Effector memory CD8-positive, alpha-beta T cell (primary cell): ENCODE measurements around the gene PFKFB4.
A peak's percentile ranks its signal among the peaks of the same experiment; 100 is the strongest.

ENCODE experiments used
- ATAC-seq: fragments of 150-1000 bp; cut with Tn5 transposase; replicated peaks from 2 replicates; pipeline ENCODE4 v1.10.0; 2021; ENCODE audit warnings: mild to moderate bottlenecking, moderate library complexity
- DNase-seq, 3 experiments: peaks; one replicate each; pipeline ENCODE4 v3.0.0; 2021
- H3K27ac Mint-ChIP-seq, 2 donors: one replicate each; pipeline ENCODE4 v1.8.0; 2022; ENCODE audit warnings: mild to moderate bottlenecking in 2 of 2, mixed read lengths in 2 of 2, moderate library complexity in 2 of 2
- H3K27me3 Mint-ChIP-seq, 2 donors: one replicate each; pipeline ENCODE4 v1.8.0; 2022; ENCODE audit warnings: mixed read lengths in 2 of 2
- H3K36me3 Mint-ChIP-seq: one replicate; pipeline ENCODE4 v1.8.0; 2022; ENCODE audit warnings: mild to moderate bottlenecking, moderate library complexity, mixed read lengths; ENCODE audit not compliant: insufficient read depth
- H3K4me1 Mint-ChIP-seq, 2 donors: one replicate each; pipeline ENCODE4 v1.8.0; 2022; ENCODE audit warnings: low read depth in 2 of 2, mixed read lengths in 2 of 2
- H3K4me3 Mint-ChIP-seq, 2 donors: one replicate each; pipeline ENCODE4 v1.8.0; 2022; ENCODE audit warnings: mild to moderate bottlenecking in 2 of 2, mixed read lengths in 2 of 2, moderate library complexity in 2 of 2
- H3K9me3 Mint-ChIP-seq, 2 donors: one replicate each; pipeline ENCODE4 v1.8.0; 2022; ENCODE audit warnings: mixed read lengths in 2 of 2

Gene PFKFB4

DNA sequence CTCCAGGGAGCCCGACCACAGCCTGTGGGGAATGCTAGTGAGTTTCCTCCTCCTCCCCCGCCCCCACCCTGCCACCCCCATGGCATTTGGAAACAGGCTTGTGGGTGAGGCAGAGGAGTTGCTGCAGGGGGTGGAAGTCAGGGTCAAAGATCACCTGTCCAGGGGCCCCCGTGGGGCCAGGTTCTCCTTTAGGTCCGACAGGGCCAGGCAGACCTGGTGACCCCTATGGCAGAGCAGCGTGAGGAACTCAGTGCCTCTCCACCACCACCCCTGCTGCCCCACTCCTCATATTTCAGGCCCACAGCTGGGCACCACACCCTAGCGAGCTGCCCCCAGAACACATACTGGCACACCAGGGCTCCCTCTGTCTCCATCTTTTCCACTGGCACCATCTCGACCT, 15.9 kb upstream of the PFKFB4 start:
- H3K9me3 Mint-ChIP-seq, result no peaks in the 10 kb centered on the region
- H3K27ac Mint-ChIP-seq, result peak overlapping the region in 1 of 2 donors; percentile 31
- no peaks in the 10 kb centered on the region for H3K27me3 Mint-ChIP-seq
- no peak for ATAC-seq
- no peaks in the 10 kb centered on the region for H3K4me1 Mint-ChIP-seq
- DNase-seq, result no peak
- no peak overlapping the region for H3K4me3 Mint-ChIP-seq
- H3K36me3 Mint-ChIP-seq, result no peaks in the 10 kb centered on the region

DNA sequence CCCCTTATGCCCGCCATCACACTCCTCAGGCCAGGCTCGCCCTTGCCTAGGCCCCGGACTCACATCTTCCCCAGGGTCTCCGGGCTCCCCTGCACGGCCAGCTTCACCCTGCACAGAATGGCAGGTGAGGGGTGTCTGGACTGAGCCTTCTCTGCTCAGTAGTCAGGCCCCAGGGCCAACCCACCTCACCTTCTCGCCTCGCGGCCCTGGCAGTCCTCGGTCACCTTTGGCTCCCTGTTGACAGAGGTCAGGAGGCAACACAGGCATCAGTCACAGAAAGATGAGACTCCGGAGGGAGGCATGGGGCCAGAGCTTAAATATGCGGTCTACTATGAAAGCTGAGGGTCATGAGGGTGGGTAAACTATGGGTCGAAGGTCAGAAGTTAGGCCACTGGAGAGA, 15.3 kb upstream of the PFKFB4 start:
- Mint-ChIP-seq H3K27ac (no peak overlapping the region), H3K36me3 (no peaks in the 10 kb centered on the region), H3K9me3 (no peaks in the 10 kb centered on the region), H3K4me1 (no peaks in the 10 kb centered on the region), H3K27me3 (no peaks in the 10 kb centered on the region), H3K4me3 (no peak overlapping the region)
- DNase-seq (no peak), ATAC-seq (no peak)

DNA sequence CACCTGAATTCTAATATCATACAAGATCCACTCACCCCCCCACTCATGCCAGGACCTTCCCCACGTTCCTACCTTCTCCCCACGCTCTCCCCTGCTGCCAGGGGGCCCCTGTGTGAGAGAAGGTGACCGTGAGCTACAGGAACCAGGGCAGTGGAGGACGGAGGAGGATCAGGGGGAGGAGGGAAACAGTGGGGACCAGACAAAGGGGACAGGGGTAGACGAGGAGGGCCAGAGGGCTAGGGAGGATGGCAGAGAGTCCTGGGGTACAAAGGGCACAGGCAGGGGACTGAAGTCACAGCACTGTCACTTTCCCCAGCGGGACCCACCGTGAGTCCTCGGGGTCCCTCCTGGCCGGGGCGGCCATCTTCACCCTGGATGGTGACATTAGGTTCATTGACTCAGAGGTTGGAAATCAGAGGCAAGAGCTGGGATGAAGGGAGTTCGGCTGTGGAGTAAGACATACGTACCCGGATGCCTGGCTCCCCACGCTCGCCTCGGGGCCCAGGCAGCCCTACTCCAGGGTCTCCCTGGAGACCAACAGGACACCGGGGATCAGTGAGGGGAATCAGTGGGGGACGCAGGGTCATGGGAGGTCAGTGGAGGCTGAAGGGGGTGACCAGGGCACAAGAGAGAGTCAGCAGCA, 13.3 kb upstream of the PFKFB4 start:
- DNase-seq (no peak), ATAC-seq (no peak)
- Mint-ChIP-seq H3K36me3 (no peaks in the 10 kb centered on the region), H3K9me3 (no peaks in the 10 kb centered on the region), H3K27ac (peak overlapping the region in 1 of 2 donors; percentile 53), H3K4me1 (peaks cover 3 to 4% of the 10 kb centered on the region in 2 donors), H3K27me3 (no peaks in the 10 kb centered on the region), H3K4me3 (no peak overlapping the region)

DNA sequence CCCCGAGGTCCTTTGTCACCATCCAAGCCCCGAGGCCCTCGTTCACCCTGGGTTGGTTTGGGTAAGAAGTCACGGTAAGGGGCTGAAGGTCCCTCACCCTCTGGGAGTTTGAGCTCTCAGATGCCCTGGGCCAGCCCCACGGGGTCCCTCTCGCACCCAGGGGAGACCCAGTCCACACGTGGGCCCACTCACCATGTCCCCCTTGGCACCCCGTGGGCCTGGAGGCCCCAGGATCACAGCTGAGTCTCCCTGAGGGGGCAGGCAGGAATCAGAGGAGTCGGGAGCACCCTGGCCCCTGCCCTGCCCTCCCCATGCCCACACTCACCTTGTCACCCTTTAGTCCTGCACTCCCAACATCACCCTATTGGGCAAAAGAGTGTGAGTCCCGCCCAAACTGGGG, 12.8 kb upstream of the PFKFB4 start:
- no peaks in the 10 kb centered on the region for H3K36me3 Mint-ChIP-seq
- DNase-seq (no peak), ATAC-seq (no peak)
- H3K9me3 Mint-ChIP-seq, result no peaks in the 10 kb centered on the region
- no peaks in the 10 kb centered on the region for H3K27me3 Mint-ChIP-seq
- H3K4me3 Mint-ChIP-seq, result no peak overlapping the region
- peak overlapping the region in 1 of 2 donors; percentile 53 for H3K27ac Mint-ChIP-seq
- H3K4me1 Mint-ChIP-seq, result peaks cover 3 to 4% of the 10 kb centered on the region in 2 donors

DNA sequence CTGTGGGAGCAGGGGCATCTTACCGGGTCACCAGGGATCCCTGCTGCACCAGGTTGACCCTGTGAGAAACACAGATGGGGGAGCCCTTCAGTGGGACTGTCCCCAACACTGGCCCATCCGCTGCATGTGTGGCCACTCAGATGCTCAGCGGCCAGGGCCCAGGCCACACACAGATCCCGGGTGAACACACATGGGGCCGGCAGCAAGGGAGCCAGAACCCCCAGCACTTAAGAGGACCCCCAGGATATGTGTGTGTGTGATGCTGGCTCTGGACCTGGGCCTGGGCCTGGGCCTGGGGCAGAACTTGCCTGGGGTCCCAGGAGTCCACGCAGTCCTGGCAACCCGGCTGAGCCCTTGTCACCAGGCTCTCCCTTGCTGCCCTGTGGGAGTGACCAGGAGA, 11.9 kb upstream of the PFKFB4 start:
- Mint-ChIP-seq H3K27ac (no peak overlapping the region), H3K9me3 (no peaks in the 10 kb centered on the region), H3K4me3 (no peak overlapping the region), H3K4me1 (peaks cover 10 to 11% of the 10 kb centered on the region in 2 donors), H3K27me3 (no peaks in the 10 kb centered on the region), H3K36me3 (no peaks in the 10 kb centered on the region)
- ATAC-seq (no peak), DNase-seq (no peak)

DNA sequence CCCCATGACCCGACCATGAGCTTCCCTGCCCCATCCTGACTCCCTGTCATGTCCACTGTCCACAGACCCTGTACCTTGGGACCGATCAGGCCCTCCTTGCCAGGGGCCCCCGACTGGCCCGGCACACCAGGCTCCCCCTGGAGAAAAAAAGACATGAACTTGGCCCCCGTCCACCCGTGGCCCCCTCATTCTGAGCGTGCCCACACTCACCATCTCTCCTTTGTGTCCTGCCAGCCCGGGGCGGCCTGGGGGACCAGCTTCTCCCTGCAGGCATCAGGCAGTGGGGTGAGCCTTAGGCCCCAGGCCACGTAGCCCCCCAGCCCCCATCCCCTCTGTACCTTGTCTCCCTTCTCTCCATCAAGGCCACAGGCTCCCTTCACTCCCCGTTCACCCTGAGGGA, 10.9 kb upstream of the PFKFB4 start:
- Mint-ChIP-seq H3K36me3 (peaks cover 2% of the 10 kb centered on the region), H3K4me3 (no peak overlapping the region), H3K27me3 (no peaks in the 10 kb centered on the region), H3K9me3 (no peaks in the 10 kb centered on the region), H3K4me1 (peaks cover 11 to 15% of the 10 kb centered on the region in 2 donors), H3K27ac (peak overlapping the region; percentile 4 to 47)
- DNase-seq (no peak), ATAC-seq (no peak)

DNA sequence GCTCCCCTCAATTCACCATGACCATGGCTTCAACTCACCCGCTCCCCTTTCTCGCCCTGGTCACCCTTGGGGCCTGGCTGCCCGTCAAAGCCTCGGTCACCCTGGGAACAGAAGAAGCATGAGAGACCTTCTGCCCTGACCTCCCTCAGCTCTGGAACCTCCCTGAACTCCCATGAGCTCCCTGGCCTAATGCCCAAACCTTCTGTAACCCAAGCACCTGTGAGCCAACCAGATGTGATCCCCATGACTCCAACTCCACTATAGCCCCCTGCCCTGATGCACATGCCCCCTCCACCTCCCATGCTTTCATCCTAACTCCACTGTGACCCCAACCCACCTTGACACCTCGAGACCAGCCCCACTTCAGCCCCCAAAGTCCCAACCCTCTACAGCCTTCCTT, 10.5 kb upstream of the PFKFB4 start:
- no peaks in the 10 kb centered on the region for H3K27me3 Mint-ChIP-seq
- H3K4me1 Mint-ChIP-seq, result peaks cover 11 to 15% of the 10 kb centered on the region in 2 donors
- H3K27ac Mint-ChIP-seq, result peak overlapping the region; percentile 4 to 47
- ATAC-seq (no peak), DNase-seq (no peak)
- no peak overlapping the region for H3K4me3 Mint-ChIP-seq
- peaks cover 2% of the 10 kb centered on the region for H3K36me3 Mint-ChIP-seq
- no peaks in the 10 kb centered on the region for H3K9me3 Mint-ChIP-seq

DNA sequence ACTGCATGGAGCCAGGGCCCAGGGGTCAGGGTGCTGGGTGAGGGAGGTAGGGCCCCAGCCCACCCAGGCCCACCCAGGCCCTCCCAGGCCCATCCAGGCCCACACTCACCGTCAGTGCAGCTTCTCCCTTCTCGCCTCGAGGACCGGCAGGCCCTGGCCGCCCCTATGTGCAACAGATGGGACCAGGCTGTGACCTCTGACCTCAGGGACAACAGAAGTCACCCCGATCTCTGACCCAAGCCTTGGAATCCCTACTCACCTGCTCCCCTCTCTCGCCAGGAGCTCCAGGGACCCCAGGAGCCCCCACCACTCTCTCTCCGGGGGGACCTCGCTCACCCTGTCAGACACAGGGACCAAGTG, 9.8 kb upstream of the PFKFB4 start:
- DNase-seq (no peak), ATAC-seq (no peak)
- peaks cover 2% of the 10 kb centered on the region for H3K36me3 Mint-ChIP-seq
- peaks cover 11 to 15% of the 10 kb centered on the region in 2 donors for H3K4me1 Mint-ChIP-seq
- no peaks in the 10 kb centered on the region for H3K27me3 Mint-ChIP-seq
- no peaks in the 10 kb centered on the region for H3K9me3 Mint-ChIP-seq
- H3K4me3 Mint-ChIP-seq, result no peak overlapping the region
- H3K27ac Mint-ChIP-seq, result peak overlapping the region in 1 of 2 donors; percentile 36

DNA sequence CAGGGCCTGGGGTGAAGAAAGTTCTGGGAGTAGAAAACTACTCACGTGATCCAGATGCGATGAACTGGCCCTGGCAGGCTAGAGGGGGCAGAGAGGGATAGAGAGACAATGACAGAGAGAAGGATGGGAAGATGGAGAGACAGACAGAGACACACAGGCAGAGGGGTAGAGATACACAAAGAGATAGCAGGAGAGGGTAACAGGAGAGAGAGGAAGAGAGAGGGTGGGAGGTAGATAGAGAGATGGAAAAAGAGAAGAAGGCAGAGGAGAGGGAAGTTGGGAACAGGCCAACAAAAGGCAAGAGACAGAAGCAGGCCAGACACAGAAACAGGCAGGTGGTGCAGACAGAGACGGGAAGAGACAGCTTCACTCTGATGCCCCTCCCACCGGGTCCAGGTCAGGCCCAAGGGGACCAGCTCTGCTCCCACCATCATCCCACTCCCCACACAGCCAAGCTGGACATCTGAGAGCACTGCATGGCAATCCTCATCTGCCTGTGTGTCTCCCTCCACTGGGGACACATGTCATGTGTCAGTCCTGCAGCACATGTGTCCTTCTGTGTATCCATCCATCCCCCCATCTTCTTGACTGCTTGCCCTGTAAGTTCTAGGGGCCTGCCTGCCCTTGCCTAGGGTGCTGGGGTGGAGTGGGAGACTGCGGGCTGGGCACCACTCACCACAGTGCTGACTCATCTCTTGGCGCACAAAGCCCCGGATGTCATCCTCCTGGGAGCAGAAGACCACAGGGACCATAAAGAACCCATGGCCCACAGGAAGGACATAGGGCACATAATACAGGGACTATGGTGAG, 9.2 kb upstream of the PFKFB4 start:
- Mint-ChIP-seq H3K36me3 (peaks cover 2% of the 10 kb centered on the region), H3K27me3 (no peaks in the 10 kb centered on the region), H3K4me3 (no peak overlapping the region), H3K27ac (peak overlapping the region; percentile 3 to 38), H3K4me1 (peaks cover 11 to 15% of the 10 kb centered on the region in 2 donors), H3K9me3 (no peaks in the 10 kb centered on the region)
- DNase-seq (no peak), ATAC-seq (no peak)

DNA sequence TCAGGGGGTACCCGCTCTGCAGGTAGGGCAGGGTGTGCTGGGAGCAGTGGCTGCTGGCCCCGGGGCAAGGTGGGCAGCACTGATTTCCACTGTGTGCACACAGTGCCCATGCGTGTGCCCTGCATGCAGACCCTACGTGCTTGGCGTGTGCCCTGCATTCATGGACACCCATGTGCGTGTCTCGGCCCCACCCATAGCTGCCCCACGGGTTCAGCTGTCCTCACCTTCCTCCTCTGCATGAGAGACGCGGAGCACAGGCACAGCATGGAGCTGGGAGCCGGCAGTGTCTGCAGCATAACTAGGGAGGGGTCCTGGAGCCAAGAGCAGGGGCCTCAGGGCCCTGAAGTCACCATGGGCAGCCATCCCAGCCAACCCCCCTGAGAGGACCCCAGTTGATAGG, 8.6 kb upstream of the PFKFB4 start:
- Mint-ChIP-seq H3K9me3 (no peaks in the 10 kb centered on the region), H3K4me3 (no peak overlapping the region), H3K27ac (peak overlapping the region; percentile 3 to 38), H3K36me3 (peaks cover 2% of the 10 kb centered on the region), H3K27me3 (no peaks in the 10 kb centered on the region), H3K4me1 (peaks cover 11 to 15% of the 10 kb centered on the region in 2 donors)
- ATAC-seq, result no peak
- DNase-seq, result no peak

DNA sequence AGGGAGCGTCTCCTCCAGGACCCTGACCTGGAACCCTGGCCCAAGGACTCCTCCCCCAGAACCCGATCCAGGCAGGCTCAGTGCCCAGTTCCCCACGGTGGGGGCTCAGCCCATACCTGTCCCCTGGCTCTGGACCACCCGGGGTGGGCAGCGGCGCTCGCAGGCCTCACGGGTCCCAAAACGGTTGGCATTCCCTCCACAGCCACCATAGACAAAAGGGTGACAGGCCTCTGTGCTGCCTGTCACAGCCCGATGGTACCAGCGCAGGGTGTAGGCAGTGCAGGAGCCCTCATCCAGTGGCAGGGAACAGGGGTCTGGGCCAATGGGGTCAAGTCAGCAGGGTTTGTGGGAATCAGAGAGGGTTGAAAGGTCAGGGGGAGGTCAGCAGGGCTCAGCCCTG, 8.1 kb upstream of the PFKFB4 start:
- Mint-ChIP-seq H3K27ac (peak overlapping the region in 1 of 2 donors; percentile 89), H3K36me3 (peaks cover 2% of the 10 kb centered on the region), H3K4me1 (peaks cover 13 to 15% of the 10 kb centered on the region in 2 donors), H3K4me3 (no peak overlapping the region), H3K9me3 (no peaks in the 10 kb centered on the region), H3K27me3 (no peaks in the 10 kb centered on the region)
- DNase-seq (no peak), ATAC-seq (no peak)

DNA sequence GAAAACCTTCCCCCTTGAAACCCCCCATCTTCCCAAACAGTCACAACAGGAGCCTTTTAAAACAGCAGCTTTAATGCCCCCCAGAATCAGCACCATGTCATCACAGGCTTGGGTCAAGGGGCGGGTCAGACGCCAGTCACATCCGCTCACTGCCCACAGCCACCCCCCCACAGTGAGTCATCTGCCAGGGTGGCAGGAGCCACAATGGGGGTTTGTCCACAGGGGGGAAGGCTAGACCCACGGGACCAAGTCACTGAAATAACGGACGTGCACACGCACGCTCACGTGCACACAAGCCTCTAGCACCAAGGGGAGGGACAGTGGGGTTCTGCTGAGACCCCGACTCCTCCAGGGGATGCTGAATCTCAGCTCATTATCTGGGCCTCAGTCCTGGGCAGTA, 7.4 kb upstream of the PFKFB4 start:
- Mint-ChIP-seq H3K27ac (peak overlapping the region; percentile 87 to 89), H3K4me1 (peaks cover 14 to 15% of the 10 kb centered on the region in 2 donors), H3K4me3 (peak overlapping the region; percentile 55 to 56), H3K36me3 (peaks cover 2% of the 10 kb centered on the region), H3K9me3 (no peaks in the 10 kb centered on the region), H3K27me3 (no peaks in the 10 kb centered on the region)
- DNase-seq (peak; percentile 46 to 65 (median 63)), ATAC-seq (peak; percentile 97)

DNA sequence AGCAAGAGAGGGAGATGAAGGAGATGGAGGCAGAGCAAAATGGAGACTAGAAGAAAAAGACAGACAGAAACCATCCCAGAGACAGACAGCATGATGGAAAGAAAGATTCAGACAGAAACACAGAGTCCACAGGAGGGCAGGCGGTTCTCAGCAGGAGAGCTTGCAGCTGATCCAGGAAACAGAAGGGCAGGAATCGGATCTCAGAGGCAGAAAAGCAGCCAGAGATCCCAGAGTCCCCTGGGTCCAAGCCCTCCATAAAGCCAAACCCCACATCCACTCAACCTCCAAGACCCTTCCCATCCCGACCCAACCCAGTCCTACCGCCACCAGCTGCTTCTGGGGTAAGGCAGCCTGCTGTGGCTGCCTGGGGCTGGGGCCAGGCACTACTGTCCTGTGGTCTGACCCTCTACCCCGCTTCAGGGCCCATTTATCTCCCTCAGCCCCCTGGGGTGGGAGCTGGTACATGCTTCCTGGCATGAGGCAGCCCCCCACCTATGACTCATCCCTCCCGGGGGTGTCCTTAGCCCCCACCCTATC, 6.8 kb upstream of the PFKFB4 start, which contains the start of gene UCN2:
TSS of gene UCN2 (minus strand) at position 400 of the 537 bp plus-strand sequence. CDS start 657 bp downstream, outside the sequence.
- DNase-seq, result no peak
- no peaks in the 10 kb centered on the region for H3K9me3 Mint-ChIP-seq
- no peaks in the 10 kb centered on the region for H3K27me3 Mint-ChIP-seq
- peak within 1 kb of the TSS; percentile 55 to 56 for H3K4me3 Mint-ChIP-seq
- ATAC-seq, result no peak
- peaks cover 2% of the 10 kb centered on the region for H3K36me3 Mint-ChIP-seq
- peak within 1 kb of the TSS; percentile 87 to 89 for H3K27ac Mint-ChIP-seq
- peaks cover 19 to 20% of the 10 kb centered on the region in 2 donors for H3K4me1 Mint-ChIP-seq
